AG10803 (cell line): ENCODE results near the gene MARCHF10.
A peak's percentile ranks its signal among the peaks of the same experiment; 100 is the strongest.

ENCODE experiments used
- DNase-seq: peaks from one replicate; pipeline ENCODE4 v3.0.0; 2010; ENCODE audit warnings: low read depth
- H3K4me3 ChIP-seq: 2 replicates; pipeline ENCODE4 v1.5.1; 2011; ENCODE audit warnings: mild to moderate bottlenecking, low read length, control low read depth
- TF ChIP-seq, protein P1 (sequence below): conservative IDR thresholded peaks from 2 replicates; pipeline ENCODE4 v1.5.1; 2011; ENCODE audit warnings: mild to moderate bottlenecking, low read length, control low read depth, inconsistent platforms

The MARCHF10 gene

DNA sequence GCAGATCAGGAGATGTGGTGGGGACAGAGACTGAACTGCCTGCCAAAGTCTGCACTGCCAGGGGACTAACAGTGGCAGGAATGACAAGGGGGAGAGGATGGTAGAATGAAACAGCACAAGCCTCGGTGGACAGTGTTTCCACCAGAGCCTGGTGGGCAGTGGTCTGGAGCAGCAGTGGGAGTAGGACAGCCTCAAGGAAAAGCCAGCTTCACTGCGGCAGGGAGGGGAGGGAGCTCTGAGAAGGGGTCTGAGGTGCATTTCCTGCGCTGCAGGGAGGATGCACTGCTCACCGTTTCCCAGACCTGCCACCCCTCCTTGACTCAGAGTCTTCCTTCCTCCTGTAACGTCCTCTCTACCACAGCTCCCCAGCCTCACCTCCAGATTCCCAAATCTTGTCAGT is 33.8 kb downstream of the MARCHF10 start:
- no peak overlapping the region for H3K4me3 ChIP-seq
- no peak for DNase-seq
- TF ChIP-seq, protein P1, sequence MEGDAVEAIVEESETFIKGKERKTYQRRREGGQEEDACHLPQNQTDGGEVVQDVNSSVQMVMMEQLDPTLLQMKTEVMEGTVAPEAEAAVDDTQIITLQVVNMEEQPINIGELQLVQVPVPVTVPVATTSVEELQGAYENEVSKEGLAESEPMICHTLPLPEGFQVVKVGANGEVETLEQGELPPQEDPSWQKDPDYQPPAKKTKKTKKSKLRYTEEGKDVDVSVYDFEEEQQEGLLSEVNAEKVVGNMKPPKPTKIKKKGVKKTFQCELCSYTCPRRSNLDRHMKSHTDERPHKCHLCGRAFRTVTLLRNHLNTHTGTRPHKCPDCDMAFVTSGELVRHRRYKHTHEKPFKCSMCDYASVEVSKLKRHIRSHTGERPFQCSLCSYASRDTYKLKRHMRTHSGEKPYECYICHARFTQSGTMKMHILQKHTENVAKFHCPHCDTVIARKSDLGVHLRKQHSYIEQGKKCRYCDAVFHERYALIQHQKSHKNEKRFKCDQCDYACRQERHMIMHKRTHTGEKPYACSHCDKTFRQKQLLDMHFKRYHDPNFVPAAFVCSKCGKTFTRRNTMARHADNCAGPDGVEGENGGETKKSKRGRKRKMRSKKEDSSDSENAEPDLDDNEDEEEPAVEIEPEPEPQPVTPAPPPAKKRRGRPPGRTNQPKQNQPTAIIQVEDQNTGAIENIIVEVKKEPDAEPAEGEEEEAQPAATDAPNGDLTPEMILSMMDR, result no peak

DNA sequence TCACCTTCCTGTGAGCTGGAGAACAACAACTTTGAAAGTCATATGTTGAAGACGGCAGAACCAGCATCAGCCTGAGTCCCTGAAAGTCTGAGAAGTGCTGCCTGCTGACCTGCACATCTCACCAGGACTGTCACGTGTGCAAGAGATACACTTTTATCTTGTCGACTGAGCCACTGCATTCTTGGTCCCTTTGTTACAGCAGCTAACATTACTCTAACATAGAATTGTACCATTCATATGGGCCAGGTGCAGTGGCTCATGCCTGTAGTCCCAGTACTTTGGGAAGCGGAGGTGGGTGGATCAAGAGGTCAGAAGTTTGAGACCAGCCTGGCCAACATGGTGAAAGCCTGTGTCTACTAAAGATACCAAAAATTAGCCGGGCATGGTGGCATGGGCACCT is 40.1 kb downstream of the MARCHF10 start:
- DNase-seq, result no peak
- H3K4me3 ChIP-seq, result no peak overlapping the region
- TF ChIP-seq, protein P1, result no peak

DNA sequence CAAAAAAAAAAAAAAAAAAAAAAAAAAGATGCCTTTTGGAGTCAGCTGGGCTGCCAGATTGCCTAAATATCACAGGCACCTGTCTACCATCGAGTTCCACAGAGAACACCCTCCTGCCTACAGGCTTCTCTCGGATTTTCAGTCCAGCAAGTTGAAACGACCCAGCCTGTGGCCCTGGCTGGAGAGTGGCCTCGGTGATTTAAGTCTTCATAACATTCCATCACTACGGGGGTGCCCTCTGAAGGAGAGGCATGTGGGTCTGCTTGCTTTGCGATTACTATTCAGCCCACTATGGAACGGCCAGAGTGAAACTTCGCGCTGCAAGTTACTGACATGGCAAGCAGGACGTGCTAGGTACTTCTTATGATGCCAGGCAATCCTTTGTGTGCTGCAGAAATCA is 42.8 kb downstream of the MARCHF10 start:
- TF ChIP-seq, protein P1, result no peak
- DNase-seq, result no peak

DNA sequence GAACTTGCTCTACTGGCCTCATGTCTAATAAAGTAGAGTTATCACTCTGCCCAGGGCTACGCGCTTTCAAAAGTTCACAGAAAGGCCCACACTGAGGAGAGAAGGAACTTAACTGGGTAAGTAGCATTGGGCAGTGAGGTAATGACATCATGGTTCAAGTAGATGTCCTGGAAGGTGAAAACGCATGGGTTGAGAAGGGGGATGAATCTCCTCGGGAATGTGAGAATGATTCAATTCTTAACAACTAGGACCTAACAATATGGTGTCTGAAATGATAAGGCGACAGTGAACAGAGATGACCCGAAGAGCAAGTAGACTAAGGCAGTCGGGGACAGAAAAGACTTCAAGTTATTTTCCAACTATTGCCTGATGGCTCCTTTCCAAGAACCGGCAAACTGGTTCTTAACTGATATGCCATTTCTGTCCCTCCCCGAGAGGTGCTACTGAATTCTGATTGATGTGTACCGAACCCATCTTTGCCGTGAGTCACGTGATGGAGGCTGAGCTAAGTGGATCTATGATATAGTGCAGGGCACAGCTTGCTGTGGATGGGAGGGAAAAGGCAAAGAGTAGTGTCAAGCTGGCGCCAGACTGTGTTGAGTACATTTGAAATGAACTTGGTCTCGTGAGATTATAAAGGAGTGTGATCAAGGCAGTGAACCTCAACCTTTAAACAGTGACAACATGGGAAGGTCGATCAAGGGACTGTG is 44.1 kb downstream of the MARCHF10 start:
- no peak overlapping the region for H3K4me3 ChIP-seq
- TF ChIP-seq, protein P1, result no peak
- DNase-seq, result no peak

More for the DNA sequence above, 42.8 kb downstream of the MARCHF10 start:
- H3K4me3 ChIP-seq, result no peak overlapping the region

DNA sequence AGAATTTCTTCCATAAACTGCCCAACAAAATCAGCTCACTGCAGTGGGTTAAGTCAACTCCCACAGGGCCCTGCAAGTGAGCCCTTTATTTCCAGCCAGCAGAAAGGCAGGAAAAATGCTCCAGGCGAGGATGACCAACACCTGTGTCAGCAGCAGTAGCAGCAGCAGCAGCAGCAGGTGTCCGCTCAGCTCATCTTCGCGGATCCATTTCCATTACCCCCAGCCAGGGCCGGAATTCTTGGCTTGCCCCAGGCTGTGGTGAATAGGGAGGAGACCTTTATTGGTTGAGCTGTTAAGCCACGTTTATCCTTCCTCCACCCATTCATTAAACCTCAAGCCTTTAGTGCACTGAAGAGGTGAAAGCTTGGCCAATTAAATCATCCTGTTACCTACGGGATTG is 46.2 kb downstream of the MARCHF10 start:
- TF ChIP-seq, protein P1, result no peak
- DNase-seq, result no peak
- no peak overlapping the region for H3K4me3 ChIP-seq

DNA sequence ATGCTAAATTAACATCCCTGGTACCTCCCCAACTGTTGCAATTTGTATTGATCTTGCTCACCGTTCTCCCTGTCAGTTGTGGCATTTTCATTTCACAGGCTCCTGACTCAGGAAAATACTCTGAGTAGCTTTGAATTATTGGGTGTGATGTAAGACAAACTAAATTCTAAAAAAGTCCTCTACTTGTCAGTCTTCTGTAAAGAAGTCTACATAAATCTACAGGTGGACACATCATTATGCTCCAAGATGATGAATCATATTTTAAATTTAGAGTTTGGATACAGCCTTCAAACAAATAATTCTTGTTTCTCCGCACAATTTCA is 47.2 kb downstream of the MARCHF10 start:
- H3K4me3 ChIP-seq, result no peak overlapping the region
- TF ChIP-seq, protein P1, result no peak

DNA sequence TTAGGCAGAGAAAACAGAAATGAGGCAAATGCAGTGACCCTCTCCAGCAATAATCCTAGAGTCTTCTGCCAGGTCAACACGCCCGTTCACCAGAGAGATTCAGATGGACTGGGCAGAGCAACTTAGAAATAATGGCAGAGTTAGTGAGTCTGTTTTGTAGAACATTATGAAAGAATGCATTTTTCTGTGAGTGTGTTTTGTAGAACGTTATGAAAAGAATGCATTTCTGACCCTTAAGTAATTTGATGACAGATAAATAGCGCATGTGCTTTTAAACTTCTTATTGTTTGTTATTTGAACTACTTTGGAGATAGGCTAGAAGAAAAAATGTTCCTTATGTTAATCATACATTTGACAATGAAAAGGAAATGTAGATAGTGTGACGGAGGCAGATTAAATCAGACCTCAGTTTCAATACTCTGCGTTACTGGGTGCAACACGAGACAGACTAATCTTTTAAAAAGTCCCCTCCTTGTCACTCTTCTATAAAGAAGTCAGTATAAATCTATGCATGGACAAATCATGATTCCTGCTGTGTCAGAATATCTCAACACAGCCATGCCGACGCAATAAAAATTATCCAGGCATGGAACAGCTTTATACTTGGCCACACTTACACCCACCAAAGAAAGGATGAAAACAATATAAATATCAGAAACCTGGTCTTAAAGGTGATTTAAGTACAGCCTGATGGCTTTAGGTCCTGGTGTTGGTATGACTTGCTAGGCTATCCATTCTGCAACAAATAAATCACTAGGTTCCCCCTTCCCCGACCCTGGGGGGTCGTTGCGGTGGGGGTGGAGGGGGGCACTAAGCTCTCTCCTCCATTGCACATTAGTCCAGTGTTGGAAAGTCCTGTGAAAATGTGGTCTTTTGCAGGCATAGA is 47.8 kb downstream of the MARCHF10 start:
- TF ChIP-seq, protein P1, result no peak
- no peak overlapping the region for H3K4me3 ChIP-seq
- DNase-seq, result peak; percentile 94

More for the DNA sequence above, 47.2 kb downstream of the MARCHF10 start:
- no peak for DNase-seq
